ENCODE results near the gene KCTD10. TPM values are rescaled to one million over a fixed set of nuclear protein-coding genes. Genes with fewer than 3 reads are reported as not detected.

The KCTD10 gene
- total and polyA plus RNA-seq, 2 of the 13 experiments (the other 11 are each of a cell fraction or from before 2014, with no cell fraction given): 6.9 to 25.4 TPM

- no peak for ATAC-seq
- intact Hi-C loops (cut with micrococcal nuclease; ENCODE audit: unreplicated experiment): no loop called here
- no TSS peak for BruUV-seq (replicated peaks)
- in situ Hi-C loops (cut with HindIII; ENCODE audit: extremely low pct_ligation_motif_present, low pct_unique_long_range_greater_than_20kb): no loop called here
- H2AFZ ChIP-seq (ENCODE audit: low read length): no peak overlapping the region
- TF ChIP-seq ADNP (CRISPR knock-in tag; IDR thresholded peaks at IDR 0.05) (no peak), GATA4 (IDR thresholded peaks at IDR 0.05; ENCODE audit: borderline replicate concordance, low read depth) (no peak)
- ChIA-PET CTCF (ENCODE audit: low intra/inter-chr PET ratio, low total read pairs) (no interaction called here), POLR2A (no interaction called here)
- peaks cover 0 to 4% of the 10 kb centered on the region in 2 experiments; a peak in 1 of 5 replicates for H3K27me3 ChIP-seq (ENCODE audit: control insufficient read depth in 1 of 2, insufficient read depth in 2 of 2, low read length in 2 of 2)
- no peak overlapping the region for H3K4me3 ChIP-seq (replicated peaks in 1 of 3; ENCODE audit: insufficient read depth in 1 of 3, low read depth in 2 of 3, low read length in 3 of 3)
- no peaks in the 10 kb centered on the region for H3K9me3 ChIP-seq (ENCODE audit: low read length)
- FAIRE-seq: no peak
- peaks cover 22% of the 10 kb centered on the region for H3K4me1 ChIP-seq (ENCODE audit: insufficient read depth, low read length)
- H3K36me3 ChIP-seq (replicated peaks in 1 of 2; ENCODE audit: control insufficient read depth in 1 of 2, insufficient read depth in 2 of 2, low read length in 2 of 2): no peaks in the 10 kb centered on the region
- H3K27ac ChIP-seq (ENCODE audit: extremely low read length, insufficient read depth, low read length): no peak overlapping the region
- H3K4me2 ChIP-seq (ENCODE audit: low read depth, low read length): no peak overlapping the region
- DNase-seq (ENCODE audit: low spot score): no peak
- no peaks in the 10 kb centered on the region for H4K20me1 ChIP-seq (ENCODE audit: insufficient read depth, low read length)
- no peaks in the 10 kb centered on the region for H3K79me2 ChIP-seq (ENCODE audit: insufficient read depth, low read length)
- 39% methylated on average over 7 of the region's 7 CpGs for WGBS (ENCODE audit: low lambda C conversion rate)
- no peak overlapping the region for H3K9ac ChIP-seq (ENCODE audit: insufficient read depth, low read depth, low read length)
Measured at GRCh38 chr12:109434582-109434981, 42.5 kb downstream of the KCTD10 start.

- H3K4me1 ChIP-seq (ENCODE audit: insufficient read depth, low read length): peaks cover 22% of the 10 kb centered on the region
- CTCF ChIA-PET (ENCODE audit: low intra/inter-chr PET ratio, low total read pairs): no interaction called here
- TF ChIP-seq ZNF460 (CRISPR knock-in tag; IDR thresholded peaks at IDR 0.05; ENCODE audit: borderline replicate concordance) (no peak), CTCF (CRISPR knock-in tag; IDR thresholded peaks at IDR 0.05) (peak; percentile 27; the same call in 1 of the 2 replicates)
- POLR2A ChIA-PET: no interaction called here
- H3K9me3 ChIP-seq (ENCODE audit: low read length): no peaks in the 10 kb centered on the region
- H4K20me1 ChIP-seq (ENCODE audit: insufficient read depth, low read length): no peaks in the 10 kb centered on the region
- BruUV-seq (replicated peaks): no TSS peak
- no peaks in the 10 kb centered on the region for H3K79me2 ChIP-seq (ENCODE audit: insufficient read depth, low read length)
- ATAC-seq (peak; percentile 92), FAIRE-seq (no peak), DNase-seq (ENCODE audit: low spot score) (no peak)
- peaks cover 0 to 4% of the 10 kb centered on the region in 2 experiments; a peak in 1 of 5 replicates for H3K27me3 ChIP-seq (ENCODE audit: control insufficient read depth in 1 of 2, insufficient read depth in 2 of 2, low read length in 2 of 2)
- no peak overlapping the region for H2AFZ ChIP-seq (ENCODE audit: low read length)
- no peak overlapping the region for H3K9ac ChIP-seq (ENCODE audit: insufficient read depth, low read depth, low read length)
- WGBS (ENCODE audit: low lambda C conversion rate): 48% methylated on average over 4 of the region's 4 CpGs
- H3K4me2 ChIP-seq (ENCODE audit: low read depth, low read length): no peak overlapping the region; the same call in 1 of the 2 replicates
- no peak overlapping the region for H3K4me3 ChIP-seq (replicated peaks in 1 of 3; ENCODE audit: insufficient read depth in 1 of 3, low read depth in 2 of 3, low read length in 3 of 3)
- in situ Hi-C loops (cut with HindIII; ENCODE audit: extremely low pct_ligation_motif_present, low pct_unique_long_range_greater_than_20kb) (no loop called here), intact Hi-C loops (cut with micrococcal nuclease; ENCODE audit: unreplicated experiment) (loop anchor here (2.0 kb wide), 1 partner anchor 43 kb away; the partner anchor contains the start of genes KCTD10 and UBE3B)
- no peaks in the 10 kb centered on the region for H3K36me3 ChIP-seq (replicated peaks in 1 of 2; ENCODE audit: control insufficient read depth in 1 of 2, insufficient read depth in 2 of 2, low read length in 2 of 2)
- H3K27ac ChIP-seq (ENCODE audit: extremely low read length, insufficient read depth, low read length): no peak overlapping the region
Measured at GRCh38 chr12:109433618-109434017, 43.5 kb downstream of the KCTD10 start.

Data from HepG2 (cell line).